K562 (cell line): ENCODE measurements around the gene SFI1. TPM values are rescaled to one million over a fixed set of nuclear protein-coding genes. Genes with fewer than 3 reads are reported as not detected.

Experiments
- ETV6 ChIP-seq, 3 experiments: fragments of 150-350 bp in 1 of 3; sonication (generic) in 1 of 3; formaldehyde crosslinking in 1 of 3; IDR thresholded peaks; 2 replicates each; pipeline versions ENCODE4 v1.6.1 to v1.8.0; 2014 to 2022; ENCODE audit warnings: borderline replicate concordance in 2 of 3, low read depth in 2 of 3, antibody characterized with exemption in 1 of 3, low read length in 1 of 3, mild to moderate bottlenecking in 1 of 3, missing genetic modification reagents in 1 of 3
- GABPB2 ChIP-seq: fragments of 250-450 bp; sonication (Bioruptor Pico); conservative IDR thresholded peaks from 2 replicates; pipeline ENCODE4 v1.5.1; 2021; ENCODE audit warnings: mild to moderate bottlenecking
- HNRNPL ChIP-seq: fragments of 200-400 bp; formaldehyde crosslinking; IDR thresholded peaks from 2 replicates; pipeline ENCODE4 v1.6.1; 2017; ENCODE audit warnings: low read depth, mild to moderate bottlenecking, low read length
- PHF8 ChIP-seq: fragments of 200-600 bp; sonication (generic); IDR thresholded peaks from 2 replicates; pipeline ENCODE4 v1.6.1; 2012; ENCODE audit warnings: mixed run types, mild to moderate bottlenecking, inconsistent platforms, low read length, moderate library complexity, borderline replicate concordance
- RBBP5 ChIP-seq: fragments of 200-600 bp; sonication (generic); IDR thresholded peaks from 2 replicates; pipeline ENCODE4 v1.6.1; 2012; ENCODE audit warnings: borderline replicate concordance, mild to moderate bottlenecking, low read length, control low read depth, inconsistent platforms; ENCODE audit not compliant: insufficient read depth, poor library complexity, severe bottlenecking
- XRCC5 ChIP-seq: fragments of 200-400 bp; formaldehyde crosslinking; IDR thresholded peaks from 2 replicates; pipeline ENCODE4 v1.6.1; 2017; ENCODE audit warnings: low read depth, mild to moderate bottlenecking, low read length
- ZNF232 ChIP-seq: sonication (generic); formaldehyde crosslinking; IDR thresholded peaks from 2 replicates; pipeline ENCODE4 v1.8.0; 2022; ENCODE audit warnings: mild to moderate bottlenecking, missing genetic modification reagents
- ZNF551 ChIP-seq: fragments of 250-450 bp; sonication (Bioruptor Pico); IDR thresholded peaks from 2 replicates; pipeline ENCODE4 v1.5.0; 2021; ENCODE audit warnings: mild to moderate bottlenecking, moderate library complexity
- ZSCAN32 ChIP-seq: fragments of 450-650 bp; formaldehyde crosslinking; IDR thresholded peaks from 2 replicates; pipeline ENCODE4 v1.4.0; 2020; ENCODE audit warnings: mild to moderate bottlenecking, moderate library complexity
- polyA plus RNA-seq, 8 experiments: library from polyadenylated mRNA; depleted of rRNA in 4 of 8; stranded (reverse) in 5 of 8; unstranded in 3 of 8; fragments of >200 nt; fragmentation: Nextera tagmentation in 2 of 8; fragmentation: Illumina TruSeq in 1 of 8; extraction: Ambion mirVana in 2 of 8; extraction: Trizol in 1 of 8; gene quantifications; 2 replicates each; pipeline versions ENCODE4 v1.2.1 to v1.2.3, GENCODE V29; 2011 to 2014; ENCODE audit warnings: inconsistent platforms in 1 of 8, missing spikeins in 1 of 8
- total RNA-seq, 7 experiments: library from RNA; depleted of rRNA in 6 of 7; stranded (reverse); fragments of >200 nt in 6 of 7; fragmentation: Illumina TruSeq in 2 of 7; extraction: Trizol in 2 of 7; gene quantifications; 2 replicates each; pipeline versions ENCODE4 v1.2.1 to v1.2.3, GENCODE V29; 2011 to 2021; ENCODE audit warnings: low replicate concordance in 1 of 7
- TF ChIP-seq, protein P1 (sequence below), 2 experiments: fragments of 450-650 bp; IDR thresholded peaks; 2 replicates each; pipeline ENCODE4 v1.6.1; 2016
- TF ChIP-seq, protein P2 (sequence below), 2 experiments: fragments of 150-350 bp in 1 of 2; IDR thresholded peaks; 2 replicates each; pipeline ENCODE4 v1.6.1; 2012 to 2016; ENCODE audit warnings: low read depth in 2 of 2, low read length in 2 of 2, mild to moderate bottlenecking in 1 of 2, moderate library complexity in 1 of 2
- TF ChIP-seq, protein P3 (sequence below): sonication (generic); formaldehyde crosslinking; IDR thresholded peaks from 2 replicates; pipeline ENCODE4 v1.8.1; 2023; ENCODE audit warnings: mild to moderate bottlenecking, missing genetic modification reagents, moderate library complexity
- TF ChIP-seq, protein P4 (sequence below): fragments of 450-650 bp; IDR thresholded peaks from 2 replicates; pipeline ENCODE4 v1.6.1; 2016

Gene SFI1
- total and polyA plus RNA-seq, 9 of the 15 experiments (the other 6 are each of a cell fraction or from before 2014, with no cell fraction given) = 3.0 to 25.6 (median 14.1) TPM

DNA sequence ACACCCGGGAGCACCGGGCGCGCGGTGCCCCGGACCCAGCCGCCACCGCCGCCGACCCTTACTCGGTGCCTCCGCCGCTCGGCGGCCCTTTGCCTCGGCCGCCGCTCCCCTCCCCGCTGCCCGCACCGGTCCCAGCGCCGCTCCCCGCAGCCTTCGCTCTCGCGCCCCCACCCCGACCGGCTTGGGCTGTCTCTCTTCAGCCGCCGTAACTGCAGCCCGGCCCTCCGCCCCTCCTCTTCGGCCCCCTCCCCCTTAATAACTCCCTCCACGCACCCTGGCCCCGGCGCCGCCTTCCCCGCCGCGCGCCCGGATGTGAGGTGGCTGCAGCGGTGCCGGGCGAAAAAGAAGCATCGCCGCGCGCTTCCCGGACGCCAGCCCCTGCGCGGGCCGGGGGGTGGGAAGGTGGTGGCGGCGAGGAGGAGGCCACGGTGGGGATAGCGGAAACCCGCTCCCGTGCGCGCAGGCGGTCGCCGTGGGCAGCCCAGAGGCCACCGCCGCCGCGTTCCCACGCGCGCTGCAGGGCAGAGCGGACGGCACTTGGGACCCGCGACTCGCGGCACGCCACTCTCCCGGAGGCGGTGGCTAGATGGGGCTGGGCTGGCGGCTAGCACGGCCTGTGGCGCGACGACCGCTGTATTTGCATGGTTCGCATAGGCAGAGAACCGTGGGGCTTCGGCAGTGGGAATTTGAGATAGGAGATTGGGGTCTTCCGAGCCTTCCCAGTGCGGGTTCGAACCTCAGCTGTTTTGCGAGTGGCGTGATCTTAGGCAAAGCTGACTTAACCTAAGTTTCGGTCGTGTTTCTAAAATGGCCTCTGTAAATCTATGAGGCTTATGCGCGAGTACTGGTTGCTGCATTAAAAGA, 6.5 kb upstream of the SFI1 start, which contains the start of gene EIF4ENIF1 (continued):
- TF ChIP-seq, protein P1, sequence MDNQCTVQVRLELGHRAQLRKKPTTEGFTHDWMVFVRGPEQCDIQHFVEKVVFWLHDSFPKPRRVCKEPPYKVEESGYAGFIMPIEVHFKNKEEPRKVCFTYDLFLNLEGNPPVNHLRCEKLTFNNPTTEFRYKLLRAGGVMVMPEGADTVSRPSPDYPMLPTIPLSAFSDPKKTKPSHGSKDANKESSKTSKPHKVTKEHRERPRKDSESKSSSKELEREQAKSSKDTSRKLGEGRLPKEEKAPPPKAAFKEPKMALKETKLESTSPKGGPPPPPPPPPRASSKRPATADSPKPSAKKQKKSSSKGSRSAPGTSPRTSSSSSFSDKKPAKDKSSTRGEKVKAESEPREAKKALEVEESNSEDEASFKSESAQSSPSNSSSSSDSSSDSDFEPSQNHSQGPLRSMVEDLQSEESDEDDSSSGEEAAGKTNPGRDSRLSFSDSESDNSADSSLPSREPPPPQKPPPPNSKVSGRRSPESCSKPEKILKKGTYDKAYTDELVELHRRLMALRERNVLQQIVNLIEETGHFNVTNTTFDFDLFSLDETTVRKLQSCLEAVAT (IDR thresholded peaks at IDR 0.05) = no peak
- TF ChIP-seq PHF8 (peak; percentile 73; the same call in 1 of the 2 replicates), ZSCAN32 (CRISPR knock-in tag) (no peak), GABPB2 (no peak), XRCC5 (no peak), HNRNPL (no peak), ZNF232 (CRISPR knock-in tag) (no peak), ETV6 (IDR thresholded peaks at IDR 0.05; ENCODE audit: borderline replicate concordance in 1 of 2, low read depth in 2 of 2, low read length in 1 of 2) (no peak), ETV6 (CRISPR knock-in tag; IDR thresholded peaks at IDR 0.05; ENCODE audit: borderline replicate concordance) (no peak), RBBP5 (peak; percentile 84), ZNF551 (no peak)
- TF ChIP-seq, protein P2, sequence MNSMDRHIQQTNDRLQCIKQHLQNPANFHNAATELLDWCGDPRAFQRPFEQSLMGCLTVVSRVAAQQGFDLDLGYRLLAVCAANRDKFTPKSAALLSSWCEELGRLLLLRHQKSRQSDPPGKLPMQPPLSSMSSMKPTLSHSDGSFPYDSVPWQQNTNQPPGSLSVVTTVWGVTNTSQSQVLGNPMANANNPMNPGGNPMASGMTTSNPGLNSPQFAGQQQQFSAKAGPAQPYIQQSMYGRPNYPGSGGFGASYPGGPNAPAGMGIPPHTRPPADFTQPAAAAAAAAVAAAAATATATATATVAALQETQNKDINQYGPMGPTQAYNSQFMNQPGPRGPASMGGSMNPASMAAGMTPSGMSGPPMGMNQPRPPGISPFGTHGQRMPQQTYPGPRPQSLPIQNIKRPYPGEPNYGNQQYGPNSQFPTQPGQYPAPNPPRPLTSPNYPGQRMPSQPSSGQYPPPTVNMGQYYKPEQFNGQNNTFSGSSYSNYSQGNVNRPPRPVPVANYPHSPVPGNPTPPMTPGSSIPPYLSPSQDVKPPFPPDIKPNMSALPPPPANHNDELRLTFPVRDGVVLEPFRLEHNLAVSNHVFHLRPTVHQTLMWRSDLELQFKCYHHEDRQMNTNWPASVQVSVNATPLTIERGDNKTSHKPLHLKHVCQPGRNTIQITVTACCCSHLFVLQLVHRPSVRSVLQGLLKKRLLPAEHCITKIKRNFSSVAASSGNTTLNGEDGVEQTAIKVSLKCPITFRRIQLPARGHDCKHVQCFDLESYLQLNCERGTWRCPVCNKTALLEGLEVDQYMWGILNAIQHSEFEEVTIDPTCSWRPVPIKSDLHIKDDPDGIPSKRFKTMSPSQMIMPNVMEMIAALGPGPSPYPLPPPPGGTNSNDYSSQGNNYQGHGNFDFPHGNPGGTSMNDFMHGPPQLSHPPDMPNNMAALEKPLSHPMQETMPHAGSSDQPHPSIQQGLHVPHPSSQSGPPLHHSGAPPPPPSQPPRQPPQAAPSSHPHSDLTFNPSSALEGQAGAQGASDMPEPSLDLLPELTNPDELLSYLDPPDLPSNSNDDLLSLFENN (IDR thresholded peaks at IDR 0.05; ENCODE audit: low read depth in 2 of 2, low read length in 2 of 2) = no peak
- TF ChIP-seq, protein P3, sequence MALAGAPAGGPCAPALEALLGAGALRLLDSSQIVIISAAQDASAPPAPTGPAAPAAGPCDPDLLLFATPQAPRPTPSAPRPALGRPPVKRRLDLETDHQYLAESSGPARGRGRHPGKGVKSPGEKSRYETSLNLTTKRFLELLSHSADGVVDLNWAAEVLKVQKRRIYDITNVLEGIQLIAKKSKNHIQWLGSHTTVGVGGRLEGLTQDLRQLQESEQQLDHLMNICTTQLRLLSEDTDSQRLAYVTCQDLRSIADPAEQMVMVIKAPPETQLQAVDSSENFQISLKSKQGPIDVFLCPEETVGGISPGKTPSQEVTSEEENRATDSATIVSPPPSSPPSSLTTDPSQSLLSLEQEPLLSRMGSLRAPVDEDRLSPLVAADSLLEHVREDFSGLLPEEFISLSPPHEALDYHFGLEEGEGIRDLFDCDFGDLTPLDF (CRISPR knock-in tag) = no peak
- TF ChIP-seq, protein P4, sequence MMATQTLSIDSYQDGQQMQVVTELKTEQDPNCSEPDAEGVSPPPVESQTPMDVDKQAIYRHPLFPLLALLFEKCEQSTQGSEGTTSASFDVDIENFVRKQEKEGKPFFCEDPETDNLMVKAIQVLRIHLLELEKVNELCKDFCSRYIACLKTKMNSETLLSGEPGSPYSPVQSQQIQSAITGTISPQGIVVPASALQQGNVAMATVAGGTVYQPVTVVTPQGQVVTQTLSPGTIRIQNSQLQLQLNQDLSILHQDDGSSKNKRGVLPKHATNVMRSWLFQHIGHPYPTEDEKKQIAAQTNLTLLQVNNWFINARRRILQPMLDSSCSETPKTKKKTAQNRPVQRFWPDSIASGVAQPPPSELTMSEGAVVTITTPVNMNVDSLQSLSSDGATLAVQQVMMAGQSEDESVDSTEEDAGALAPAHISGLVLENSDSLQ = no peak
